ENCODE results near the gene ABLIM3.

ABLIM3 gene

DNA sequence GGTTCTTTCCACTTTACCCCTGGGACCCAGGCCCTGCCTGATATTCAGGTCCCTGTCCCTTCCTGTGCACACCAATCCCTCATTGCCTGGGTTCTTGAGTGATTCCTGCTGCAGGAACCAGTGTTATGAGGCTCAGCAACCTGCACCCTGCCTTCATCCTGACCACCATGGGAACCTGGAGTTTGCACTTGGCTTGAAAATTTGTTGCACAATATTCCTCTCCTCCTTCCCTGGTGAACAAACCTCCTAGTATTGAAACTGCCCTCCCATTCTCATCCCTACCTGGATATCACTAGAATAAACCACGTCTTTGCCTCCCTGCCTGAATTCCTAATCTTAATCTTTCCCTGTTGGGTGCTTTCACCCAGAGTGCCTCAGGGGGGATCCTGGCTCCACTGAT, 78.3 kb downstream of the ABLIM3 start:
- ChIA-PET POLR2A (no interaction called here), CTCF (no interaction called here)
- no peak for TF ChIP-seq CTBP1 (IDR thresholded peaks at IDR 0.05; ENCODE audit: borderline replicate concordance)
- no peak for TF ChIP-seq PKNOX1 (IDR thresholded peaks at IDR 0.05)
- TF ChIP-seq ELF4 (IDR thresholded peaks at IDR 0.05): no peak
- no peak for TF ChIP-seq FOXK2 (IDR thresholded peaks at IDR 0.05)
- no peak for TF ChIP-seq SP1 (IDR thresholded peaks at IDR 0.05)
- TF ChIP-seq NFRKB (IDR thresholded peaks at IDR 0.05): no peak
- no peak for TF ChIP-seq FOXM1 (IDR thresholded peaks at IDR 0.05; ENCODE audit: borderline replicate concordance)
- TF ChIP-seq BHLHE40 (IDR thresholded peaks at IDR 0.05; ENCODE audit: borderline replicate concordance): no peak
- no peak for TF ChIP-seq ARNT (IDR thresholded peaks at IDR 0.05)
- no peak for TF ChIP-seq FOXA1 (IDR thresholded peaks at IDR 0.05)
- TF ChIP-seq SUZ12 (IDR thresholded peaks at IDR 0.05): no peak
- TF ChIP-seq LEF1 (IDR thresholded peaks at IDR 0.05; ENCODE audit: borderline replicate concordance): no peak
- no peak for TF ChIP-seq TARDBP (IDR thresholded peaks at IDR 0.05)
- no peak for TF ChIP-seq L3MBTL2 (conservative IDR thresholded peaks at IDR 0.05)
- no peak for TF ChIP-seq ZNF384 (IDR thresholded peaks at IDR 0.05)
- TF ChIP-seq HDGF (IDR thresholded peaks at IDR 0.05; ENCODE audit: borderline replicate concordance): no peak
- no peak for DNase-seq (ENCODE audit: extremely low spot score)

GRCh38 chr5:149220750-149221149, 79.5 kb downstream of the ABLIM3 start:
- POLR2A ChIA-PET: no interaction called here
- no peak for TF ChIP-seq BHLHE40 (IDR thresholded peaks at IDR 0.05; ENCODE audit: borderline replicate concordance)
- TF ChIP-seq ELF4 (IDR thresholded peaks at IDR 0.05): no peak
- no peak for TF ChIP-seq SP1 (IDR thresholded peaks at IDR 0.05)
- no peak for TF ChIP-seq L3MBTL2 (conservative IDR thresholded peaks at IDR 0.05)
- TF ChIP-seq FOXA1 (IDR thresholded peaks at IDR 0.05): no peak
- no peak for TF ChIP-seq FOXM1 (IDR thresholded peaks at IDR 0.05; ENCODE audit: borderline replicate concordance)
- no peak for TF ChIP-seq HDGF (IDR thresholded peaks at IDR 0.05; ENCODE audit: borderline replicate concordance)
- no peak for TF ChIP-seq FOXK2 (IDR thresholded peaks at IDR 0.05)
- no peak for TF ChIP-seq LEF1 (IDR thresholded peaks at IDR 0.05; ENCODE audit: borderline replicate concordance)
- no peak for TF ChIP-seq ARNT (IDR thresholded peaks at IDR 0.05)
- TF ChIP-seq SUZ12 (IDR thresholded peaks at IDR 0.05): no peak
- TF ChIP-seq PKNOX1 (IDR thresholded peaks at IDR 0.05): no peak
- no peak for TF ChIP-seq NFRKB (IDR thresholded peaks at IDR 0.05)
- no peak for TF ChIP-seq CTBP1 (IDR thresholded peaks at IDR 0.05; ENCODE audit: borderline replicate concordance)
- TF ChIP-seq TARDBP (IDR thresholded peaks at IDR 0.05): no peak

GRCh38 chr5:149221326-149221725, 80.0 kb downstream of the ABLIM3 start:
- TF ChIP-seq FOXA1 (IDR thresholded peaks at IDR 0.05): no peak
- no peak for TF ChIP-seq CTBP1 (IDR thresholded peaks at IDR 0.05; ENCODE audit: borderline replicate concordance)
- TF ChIP-seq SUZ12 (IDR thresholded peaks at IDR 0.05): no peak
- no peak for TF ChIP-seq ZNF384 (IDR thresholded peaks at IDR 0.05)
- no peak for TF ChIP-seq FOXK2 (IDR thresholded peaks at IDR 0.05)
- TF ChIP-seq SP1 (IDR thresholded peaks at IDR 0.05): no peak
- TF ChIP-seq ARNT (IDR thresholded peaks at IDR 0.05): no peak
- no peak for TF ChIP-seq FOXM1 (IDR thresholded peaks at IDR 0.05; ENCODE audit: borderline replicate concordance)
- TF ChIP-seq HDGF (IDR thresholded peaks at IDR 0.05; ENCODE audit: borderline replicate concordance): no peak
- TF ChIP-seq ELF4 (IDR thresholded peaks at IDR 0.05): no peak
- no peak for TF ChIP-seq BHLHE40 (IDR thresholded peaks at IDR 0.05; ENCODE audit: borderline replicate concordance)
- no peak for TF ChIP-seq L3MBTL2 (conservative IDR thresholded peaks at IDR 0.05)
- POLR2A ChIA-PET: no interaction called here
- no peak for DNase-seq (ENCODE audit: extremely low spot score)
- CTCF ChIA-PET: no interaction called here

More at GRCh38 chr5:149220750-149221149, 79.5 kb downstream of the ABLIM3 start:
- no peak for DNase-seq (ENCODE audit: extremely low spot score)
- CTCF ChIA-PET: no interaction called here

- no peak for DNase-seq (ENCODE audit: extremely low spot score)
- TF ChIP-seq TARDBP (IDR thresholded peaks at IDR 0.05): no peak
- TF ChIP-seq L3MBTL2 (conservative IDR thresholded peaks at IDR 0.05): no peak
- TF ChIP-seq CTBP1 (IDR thresholded peaks at IDR 0.05; ENCODE audit: borderline replicate concordance): no peak
- TF ChIP-seq BHLHE40 (IDR thresholded peaks at IDR 0.05; ENCODE audit: borderline replicate concordance): no peak
- no peak for TF ChIP-seq HDGF (IDR thresholded peaks at IDR 0.05; ENCODE audit: borderline replicate concordance)
- no peak for TF ChIP-seq ELF4 (IDR thresholded peaks at IDR 0.05)
- TF ChIP-seq ZNF384 (IDR thresholded peaks at IDR 0.05): no peak
- TF ChIP-seq ARNT (IDR thresholded peaks at IDR 0.05): no peak
- TF ChIP-seq LEF1 (IDR thresholded peaks at IDR 0.05; ENCODE audit: borderline replicate concordance): no peak
- no peak for TF ChIP-seq FOXK2 (IDR thresholded peaks at IDR 0.05)
- TF ChIP-seq NFRKB (IDR thresholded peaks at IDR 0.05): no peak
- TF ChIP-seq FOXM1 (IDR thresholded peaks at IDR 0.05; ENCODE audit: borderline replicate concordance): no peak
- no peak for TF ChIP-seq SP1 (IDR thresholded peaks at IDR 0.05)
- TF ChIP-seq SUZ12 (IDR thresholded peaks at IDR 0.05): no peak
- no peak for TF ChIP-seq FOXA1 (IDR thresholded peaks at IDR 0.05)
- POLR2A ChIA-PET: no interaction called here
- CTCF ChIA-PET: interaction anchor here (1.2 kb wide), 1 partner anchor 8 kb away, joined by 3 read pairs; no protein-coding TSS in a partner anchor
These were observed 80.5 kb downstream of the ABLIM3 start for GRCh38 chr5:149221731-149222342.

- DNase-seq (ENCODE audit: extremely low spot score): no peak
- POLR2A ChIA-PET: no interaction called here
- CTCF ChIA-PET: interaction anchor here (0.6 kb wide), 1 partner anchor 1781 kb away, joined by 3 read pairs; no protein-coding TSS in a partner anchor
- TF ChIP-seq TARDBP (IDR thresholded peaks at IDR 0.05): no peak
- TF ChIP-seq PKNOX1 (IDR thresholded peaks at IDR 0.05): no peak
- TF ChIP-seq FOXA1 (IDR thresholded peaks at IDR 0.05): no peak
- no peak for TF ChIP-seq LEF1 (IDR thresholded peaks at IDR 0.05; ENCODE audit: borderline replicate concordance)
- no peak for TF ChIP-seq ELF4 (IDR thresholded peaks at IDR 0.05)
- no peak for TF ChIP-seq ZNF384 (IDR thresholded peaks at IDR 0.05)
- TF ChIP-seq SUZ12 (IDR thresholded peaks at IDR 0.05): no peak
- TF ChIP-seq L3MBTL2 (conservative IDR thresholded peaks at IDR 0.05): no peak
These were observed 82.0 kb downstream of the ABLIM3 start for GRCh38 chr5:149223081-149223848.
